GM23338 (cell line): Measurements from ENCODE around the gene DRGX.

Experiments used
- CREB1 ChIP-seq: fragments of 250-450 bp; sonication (Bioruptor Pico); IDR thresholded peaks from 2 replicates; pipeline ENCODE4 v1.5.0; 2020; ENCODE audit warnings: low read depth, mild to moderate bottlenecking, moderate library complexity
- EZH2 ChIP-seq: fragments of 200-600 bp; sonication (generic); IDR thresholded peaks from one replicate; pipeline ENCODE4 v1.8.0; 2017; ENCODE audit warnings: antibody characterized with exemption, mild to moderate bottlenecking, low read depth; ENCODE audit not compliant: unreplicated experiment
- EZH2phosphoT487 ChIP-seq: fragments of 200-600 bp; sonication (generic); IDR thresholded peaks from one replicate; pipeline ENCODE4 v1.8.1; 2018; ENCODE audit warnings: antibody characterized with exemption; ENCODE audit not compliant: unreplicated experiment
- JUNB ChIP-seq: IDR thresholded peaks from one replicate; pipeline ENCODE4 v1.6.1; 2016; ENCODE audit warnings: antibody characterized with exemption; ENCODE audit not compliant: unreplicated experiment
- POLR2AphosphoS5 ChIP-seq: IDR thresholded peaks from 2 replicates; pipeline ENCODE4 v1.6.1; 2016; ENCODE audit warnings: antibody characterized with exemption, low read depth
- STAT1 ChIP-seq: IDR thresholded peaks from one replicate; pipeline ENCODE4 v1.6.1; 2016; ENCODE audit warnings: antibody characterized with exemption; ENCODE audit not compliant: unreplicated experiment
- ZNF331 ChIP-seq: fragments of 250-450 bp; sonication (Bioruptor Pico); IDR thresholded peaks from 2 replicates; pipeline ENCODE4 v1.5.0; 2020; ENCODE audit warnings: low read depth, mild to moderate bottlenecking, moderate library complexity
- TF ChIP-seq, protein P1 (sequence below), 2 experiments: fragments of 200-600 bp in 1 of 2; sonication (generic) in 1 of 2; conservative IDR thresholded peaks; 2 replicates each; pipeline versions ENCODE4 v1.5.1 to v1.6.1; 2016 to 2017; ENCODE audit warnings: antibody characterized with exemption in 2 of 2, low read depth in 2 of 2, mild to moderate bottlenecking in 2 of 2, moderate library complexity in 1 of 2
- TF ChIP-seq, protein P2 (sequence below): IDR thresholded peaks from one replicate; pipeline ENCODE4 v1.6.1; 2018; ENCODE audit warnings: antibody characterized with exemption; ENCODE audit not compliant: unreplicated experiment
- TF ChIP-seq, protein P3 (sequence below): fragments of 250-450 bp; sonication (Bioruptor Pico); IDR thresholded peaks from 2 replicates; pipeline ENCODE4 v1.5.0; 2020; ENCODE audit warnings: mild to moderate bottlenecking, moderate library complexity

DNA sequence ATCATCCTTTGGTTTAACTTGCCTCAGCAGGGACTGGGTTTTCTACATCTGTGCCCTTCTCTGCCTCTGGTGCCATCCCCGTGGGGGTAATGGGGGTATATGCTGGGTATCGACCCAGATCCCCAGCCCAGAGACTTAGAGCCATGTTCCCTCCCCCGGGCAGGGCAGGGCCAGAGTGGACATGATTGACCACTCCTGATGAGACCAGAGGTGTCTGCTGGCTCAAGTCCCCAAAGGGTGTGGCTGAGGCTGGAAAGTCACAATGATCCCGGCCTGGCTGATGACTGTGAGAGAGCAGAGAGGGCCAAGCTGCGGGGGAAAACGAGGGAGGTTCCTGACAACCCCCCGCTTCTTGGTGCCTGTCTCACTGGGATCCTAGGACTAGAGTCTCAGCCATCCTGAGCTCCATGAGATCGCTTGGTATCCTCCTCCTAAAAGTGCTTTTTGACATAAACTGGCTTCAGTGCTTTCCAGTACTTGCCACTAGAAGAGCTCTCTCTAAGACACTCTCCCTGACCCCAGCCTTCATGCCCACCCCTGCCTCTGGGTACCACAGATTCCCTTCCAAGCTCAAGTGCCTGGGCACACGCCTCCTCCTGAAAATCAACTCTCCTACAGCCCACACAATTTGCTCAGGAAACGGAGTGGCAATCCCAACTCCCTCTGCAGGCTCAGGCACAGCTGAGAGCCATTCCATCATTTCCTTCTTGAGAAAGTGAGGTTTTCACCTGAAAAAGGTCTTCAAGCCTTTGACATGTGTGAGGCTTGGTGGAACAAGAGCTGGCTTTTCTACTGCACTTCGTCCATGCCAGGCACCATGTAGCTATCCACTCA, 33.9 kb downstream of the DRGX start:
- TF ChIP-seq CREB1 (CRISPR knock-in tag): no peak
- TF ChIP-seq, protein P1, sequence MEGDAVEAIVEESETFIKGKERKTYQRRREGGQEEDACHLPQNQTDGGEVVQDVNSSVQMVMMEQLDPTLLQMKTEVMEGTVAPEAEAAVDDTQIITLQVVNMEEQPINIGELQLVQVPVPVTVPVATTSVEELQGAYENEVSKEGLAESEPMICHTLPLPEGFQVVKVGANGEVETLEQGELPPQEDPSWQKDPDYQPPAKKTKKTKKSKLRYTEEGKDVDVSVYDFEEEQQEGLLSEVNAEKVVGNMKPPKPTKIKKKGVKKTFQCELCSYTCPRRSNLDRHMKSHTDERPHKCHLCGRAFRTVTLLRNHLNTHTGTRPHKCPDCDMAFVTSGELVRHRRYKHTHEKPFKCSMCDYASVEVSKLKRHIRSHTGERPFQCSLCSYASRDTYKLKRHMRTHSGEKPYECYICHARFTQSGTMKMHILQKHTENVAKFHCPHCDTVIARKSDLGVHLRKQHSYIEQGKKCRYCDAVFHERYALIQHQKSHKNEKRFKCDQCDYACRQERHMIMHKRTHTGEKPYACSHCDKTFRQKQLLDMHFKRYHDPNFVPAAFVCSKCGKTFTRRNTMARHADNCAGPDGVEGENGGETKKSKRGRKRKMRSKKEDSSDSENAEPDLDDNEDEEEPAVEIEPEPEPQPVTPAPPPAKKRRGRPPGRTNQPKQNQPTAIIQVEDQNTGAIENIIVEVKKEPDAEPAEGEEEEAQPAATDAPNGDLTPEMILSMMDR (conservative IDR thresholded peaks at IDR 0.05; ENCODE audit: low read depth in 2 of 2): no peak
- no peak for TF ChIP-seq EZH2
- TF ChIP-seq POLR2AphosphoS5: no peak
- TF ChIP-seq EZH2phosphoT487: no peak
- TF ChIP-seq, protein P2, sequence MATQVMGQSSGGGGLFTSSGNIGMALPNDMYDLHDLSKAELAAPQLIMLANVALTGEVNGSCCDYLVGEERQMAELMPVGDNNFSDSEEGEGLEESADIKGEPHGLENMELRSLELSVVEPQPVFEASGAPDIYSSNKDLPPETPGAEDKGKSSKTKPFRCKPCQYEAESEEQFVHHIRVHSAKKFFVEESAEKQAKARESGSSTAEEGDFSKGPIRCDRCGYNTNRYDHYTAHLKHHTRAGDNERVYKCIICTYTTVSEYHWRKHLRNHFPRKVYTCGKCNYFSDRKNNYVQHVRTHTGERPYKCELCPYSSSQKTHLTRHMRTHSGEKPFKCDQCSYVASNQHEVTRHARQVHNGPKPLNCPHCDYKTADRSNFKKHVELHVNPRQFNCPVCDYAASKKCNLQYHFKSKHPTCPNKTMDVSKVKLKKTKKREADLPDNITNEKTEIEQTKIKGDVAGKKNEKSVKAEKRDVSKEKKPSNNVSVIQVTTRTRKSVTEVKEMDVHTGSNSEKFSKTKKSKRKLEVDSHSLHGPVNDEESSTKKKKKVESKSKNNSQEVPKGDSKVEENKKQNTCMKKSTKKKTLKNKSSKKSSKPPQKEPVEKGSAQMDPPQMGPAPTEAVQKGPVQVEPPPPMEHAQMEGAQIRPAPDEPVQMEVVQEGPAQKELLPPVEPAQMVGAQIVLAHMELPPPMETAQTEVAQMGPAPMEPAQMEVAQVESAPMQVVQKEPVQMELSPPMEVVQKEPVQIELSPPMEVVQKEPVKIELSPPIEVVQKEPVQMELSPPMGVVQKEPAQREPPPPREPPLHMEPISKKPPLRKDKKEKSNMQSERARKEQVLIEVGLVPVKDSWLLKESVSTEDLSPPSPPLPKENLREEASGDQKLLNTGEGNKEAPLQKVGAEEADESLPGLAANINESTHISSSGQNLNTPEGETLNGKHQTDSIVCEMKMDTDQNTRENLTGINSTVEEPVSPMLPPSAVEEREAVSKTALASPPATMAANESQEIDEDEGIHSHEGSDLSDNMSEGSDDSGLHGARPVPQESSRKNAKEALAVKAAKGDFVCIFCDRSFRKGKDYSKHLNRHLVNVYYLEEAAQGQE: no peak
- TF ChIP-seq, protein P3, sequence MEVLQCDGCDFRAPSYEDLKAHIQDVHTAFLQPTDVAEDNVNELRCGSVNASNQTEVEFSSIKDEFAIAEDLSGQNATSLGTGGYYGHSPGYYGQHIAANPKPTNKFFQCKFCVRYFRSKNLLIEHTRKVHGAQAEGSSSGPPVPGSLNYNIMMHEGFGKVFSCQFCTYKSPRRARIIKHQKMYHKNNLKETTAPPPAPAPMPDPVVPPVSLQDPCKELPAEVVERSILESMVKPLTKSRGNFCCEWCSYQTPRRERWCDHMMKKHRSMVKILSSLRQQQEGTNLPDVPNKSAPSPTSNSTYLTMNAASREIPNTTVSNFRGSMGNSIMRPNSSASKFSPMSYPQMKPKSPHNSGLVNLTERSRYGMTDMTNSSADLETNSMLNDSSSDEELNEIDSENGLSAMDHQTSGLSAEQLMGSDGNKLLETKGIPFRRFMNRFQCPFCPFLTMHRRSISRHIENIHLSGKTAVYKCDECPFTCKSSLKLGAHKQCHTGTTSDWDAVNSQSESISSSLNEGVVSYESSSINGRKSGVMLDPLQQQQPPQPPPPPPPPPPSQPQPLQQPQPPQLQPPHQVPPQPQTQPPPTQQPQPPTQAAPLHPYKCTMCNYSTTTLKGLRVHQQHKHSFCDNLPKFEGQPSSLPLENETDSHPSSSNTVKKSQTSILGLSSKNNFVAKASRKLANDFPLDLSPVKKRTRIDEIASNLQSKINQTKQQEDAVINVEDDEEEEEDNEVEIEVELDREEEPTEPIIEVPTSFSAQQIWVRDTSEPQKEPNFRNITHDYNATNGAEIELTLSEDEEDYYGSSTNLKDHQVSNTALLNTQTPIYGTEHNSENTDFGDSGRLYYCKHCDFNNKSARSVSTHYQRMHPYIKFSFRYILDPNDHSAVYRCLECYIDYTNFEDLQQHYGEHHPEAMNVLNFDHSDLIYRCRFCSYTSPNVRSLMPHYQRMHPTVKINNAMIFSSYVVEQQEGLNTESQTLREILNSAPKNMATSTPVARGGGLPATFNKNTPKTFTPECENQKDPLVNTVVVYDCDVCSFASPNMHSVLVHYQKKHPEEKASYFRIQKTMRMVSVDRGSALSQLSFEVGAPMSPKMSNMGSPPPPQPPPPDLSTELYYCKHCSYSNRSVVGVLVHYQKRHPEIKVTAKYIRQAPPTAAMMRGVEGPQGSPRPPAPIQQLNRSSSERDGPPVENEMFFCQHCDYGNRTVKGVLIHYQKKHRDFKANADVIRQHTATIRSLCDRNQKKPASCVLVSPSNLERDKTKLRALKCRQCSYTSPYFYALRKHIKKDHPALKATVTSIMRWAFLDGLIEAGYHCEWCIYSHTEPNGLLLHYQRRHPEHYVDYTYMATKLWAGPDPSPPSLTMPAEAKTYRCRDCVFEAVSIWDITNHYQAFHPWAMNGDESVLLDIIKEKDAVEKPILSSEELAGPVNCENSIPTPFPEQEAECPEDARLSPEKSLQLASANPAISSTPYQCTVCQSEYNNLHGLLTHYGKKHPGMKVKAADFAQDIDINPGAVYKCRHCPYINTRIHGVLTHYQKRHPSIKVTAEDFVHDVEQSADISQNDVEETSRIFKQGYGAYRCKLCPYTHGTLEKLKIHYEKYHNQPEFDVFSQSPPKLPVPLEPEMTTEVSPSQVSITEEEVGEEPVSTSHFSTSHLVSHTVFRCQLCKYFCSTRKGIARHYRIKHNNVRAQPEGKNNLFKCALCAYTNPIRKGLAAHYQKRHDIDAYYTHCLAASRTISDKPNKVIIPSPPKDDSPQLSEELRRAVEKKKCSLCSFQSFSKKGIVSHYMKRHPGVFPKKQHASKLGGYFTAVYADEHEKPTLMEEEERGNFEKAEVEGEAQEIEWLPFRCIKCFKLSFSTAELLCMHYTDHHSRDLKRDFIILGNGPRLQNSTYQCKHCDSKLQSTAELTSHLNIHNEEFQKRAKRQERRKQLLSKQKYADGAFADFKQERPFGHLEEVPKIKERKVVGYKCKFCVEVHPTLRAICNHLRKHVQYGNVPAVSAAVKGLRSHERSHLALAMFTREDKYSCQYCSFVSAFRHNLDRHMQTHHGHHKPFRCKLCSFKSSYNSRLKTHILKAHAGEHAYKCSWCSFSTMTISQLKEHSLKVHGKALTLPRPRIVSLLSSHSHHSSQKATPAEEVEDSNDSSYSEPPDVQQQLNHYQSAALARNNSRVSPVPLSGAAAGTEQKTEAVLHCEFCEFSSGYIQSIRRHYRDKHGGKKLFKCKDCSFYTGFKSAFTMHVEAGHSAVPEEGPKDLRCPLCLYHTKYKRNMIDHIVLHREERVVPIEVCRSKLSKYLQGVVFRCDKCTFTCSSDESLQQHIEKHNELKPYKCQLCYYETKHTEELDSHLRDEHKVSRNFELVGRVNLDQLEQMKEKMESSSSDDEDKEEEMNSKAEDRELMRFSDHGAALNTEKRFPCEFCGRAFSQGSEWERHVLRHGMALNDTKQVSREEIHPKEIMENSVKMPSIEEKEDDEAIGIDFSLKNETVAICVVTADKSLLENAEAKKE: no peak
- TF ChIP-seq JUNB: no peak
- TF ChIP-seq STAT1: no peak
- no peak for TF ChIP-seq ZNF331
